NCI-H1417 treated with DMSO at 0.1 percent for 48 hours (cell line): ENCODE data around the gene FBLN7.

ENCODE experiments used
- DNase-seq: peaks from one replicate; lab custom pipeline; 2025; lab: John Stamatoyannopoulos, UW

The FBLN7 gene

DNA sequence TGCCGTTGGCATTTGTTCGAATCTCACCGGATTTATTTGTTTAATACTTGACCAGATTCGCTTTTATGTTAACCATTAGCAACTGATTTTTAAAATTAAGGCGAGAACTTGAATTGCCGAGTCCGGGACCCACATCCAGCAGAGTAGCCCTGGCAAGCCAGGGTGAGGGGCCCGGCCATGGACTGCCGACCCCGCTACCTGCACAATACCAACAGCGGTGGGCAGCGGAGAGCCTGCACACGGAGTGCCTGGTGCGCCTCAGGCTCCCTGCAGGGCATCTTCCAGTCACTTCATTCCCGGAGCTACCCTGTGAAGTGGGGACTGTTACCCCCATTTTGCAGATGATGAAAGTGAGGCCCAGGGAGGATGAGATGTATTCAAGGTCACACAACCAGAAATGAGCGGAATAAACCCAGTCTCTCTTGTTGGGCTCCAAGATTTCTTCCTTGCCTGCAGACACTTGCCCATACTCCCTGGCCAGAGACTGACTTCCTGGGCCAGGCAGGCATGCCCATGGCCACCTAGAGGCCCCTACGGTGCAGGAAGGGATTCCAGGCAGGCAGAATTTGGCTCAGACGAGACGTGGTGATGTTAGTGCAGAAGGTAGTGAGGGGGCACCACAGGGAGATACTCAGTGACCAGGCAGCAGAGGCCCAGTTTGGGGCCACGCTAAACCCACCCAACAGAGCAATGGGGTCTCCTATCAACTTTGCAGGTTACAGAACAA, 2.9 kb downstream of the FBLN7 start:
- DNase-seq, result no peak

GRCh38 chr2:112141626-112142007, 3.4 kb downstream of the FBLN7 start:
- DNase-seq, result peak; percentile 19

DNA sequence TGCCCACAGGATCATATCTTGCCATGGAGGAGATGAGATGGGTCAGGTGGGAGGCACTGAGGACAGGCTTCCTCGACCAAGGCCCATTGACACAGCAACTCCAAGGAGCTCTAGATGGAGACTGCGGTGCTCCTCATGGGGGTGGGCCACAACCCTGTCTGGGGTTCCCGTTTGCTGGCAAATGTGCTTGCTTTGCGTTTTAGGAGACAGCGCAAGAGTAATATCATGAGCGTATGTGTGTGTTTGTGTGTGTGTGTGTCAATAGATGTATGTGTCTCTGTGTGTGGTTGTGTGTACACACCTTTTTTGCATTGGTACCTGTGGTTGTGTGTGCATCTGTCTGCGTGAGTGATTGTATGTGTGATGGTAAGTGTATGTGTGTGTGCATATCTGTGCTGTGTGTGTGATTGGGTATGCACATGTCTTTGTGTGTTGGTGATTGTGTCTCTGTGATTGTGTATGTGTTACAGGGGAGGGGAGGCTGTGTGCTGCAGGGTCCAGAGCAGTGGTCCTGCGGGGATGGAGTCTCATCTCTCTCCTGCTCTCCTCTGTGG, 4.4 kb downstream of the FBLN7 start:
- DNase-seq, result no peak

GRCh38 chr2:112143150-112143549, 5.0 kb downstream of the FBLN7 start:
- no peak for DNase-seq

DNA sequence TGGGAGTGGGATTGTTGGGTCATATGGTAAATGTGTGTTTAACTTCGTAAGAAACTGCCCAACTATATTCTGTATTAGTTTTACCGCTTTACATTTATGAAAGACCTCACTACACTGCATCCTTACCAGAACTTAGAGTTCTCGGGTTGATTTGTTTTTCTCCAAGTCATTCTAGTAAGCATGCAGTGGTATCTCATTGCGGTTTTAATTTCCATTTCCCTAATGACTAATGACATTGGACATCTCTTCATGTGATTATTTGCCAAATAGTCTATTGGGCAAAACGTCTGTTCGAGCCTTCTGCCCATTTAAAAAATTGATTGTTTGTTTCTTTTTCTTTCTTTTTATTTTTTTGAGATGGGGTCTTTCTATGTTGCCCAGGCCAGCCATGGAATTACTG, 6.8 kb downstream of the FBLN7 start:
- no peak for DNase-seq

DNA sequence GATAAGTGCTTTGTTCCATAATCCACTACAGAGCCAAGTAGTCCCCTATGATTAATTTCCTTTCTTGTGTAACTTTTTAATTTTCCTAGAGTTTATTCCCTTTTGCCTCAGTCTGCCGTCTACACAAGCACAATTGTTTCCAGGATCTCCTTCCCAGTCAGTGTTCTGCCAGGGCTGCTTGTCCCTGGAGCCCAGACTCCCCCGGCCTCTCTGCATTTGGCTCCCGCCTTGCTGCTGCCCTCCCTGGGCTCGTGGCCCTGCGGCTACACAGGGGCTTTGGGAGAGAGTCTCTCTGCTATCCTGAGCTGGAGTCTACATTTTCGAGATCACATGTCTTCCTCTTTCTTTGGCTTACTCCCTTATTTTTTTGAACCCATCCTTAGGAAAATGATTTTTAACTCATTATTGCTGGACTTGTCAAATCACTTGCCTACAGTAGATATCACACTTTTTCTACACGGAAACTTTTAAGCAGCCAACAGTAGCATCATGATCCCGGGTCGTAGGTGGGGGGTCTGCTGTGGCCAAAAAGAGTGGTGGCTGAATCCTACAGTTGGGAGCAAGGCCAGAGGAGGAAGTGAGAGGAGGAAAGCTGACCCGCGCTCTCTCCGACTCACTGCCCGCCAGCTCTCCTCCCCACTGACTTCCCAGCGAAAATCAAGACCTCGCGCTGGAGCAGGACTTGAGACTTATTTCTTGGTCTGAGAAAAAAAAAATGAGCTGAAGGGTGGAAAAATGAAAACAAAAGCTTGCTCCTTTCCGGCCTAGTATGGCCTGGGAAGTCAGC, 9.4 kb downstream of the FBLN7 start:
- DNase-seq, result no peak

GRCh38 chr2:112148477-112148876, 10.3 kb downstream of the FBLN7 start:
- DNase-seq, result no peak

- no peak for DNase-seq
These were observed 11.0 kb downstream of the FBLN7 start for GRCh38 chr2:112149194-112149593.

DNA sequence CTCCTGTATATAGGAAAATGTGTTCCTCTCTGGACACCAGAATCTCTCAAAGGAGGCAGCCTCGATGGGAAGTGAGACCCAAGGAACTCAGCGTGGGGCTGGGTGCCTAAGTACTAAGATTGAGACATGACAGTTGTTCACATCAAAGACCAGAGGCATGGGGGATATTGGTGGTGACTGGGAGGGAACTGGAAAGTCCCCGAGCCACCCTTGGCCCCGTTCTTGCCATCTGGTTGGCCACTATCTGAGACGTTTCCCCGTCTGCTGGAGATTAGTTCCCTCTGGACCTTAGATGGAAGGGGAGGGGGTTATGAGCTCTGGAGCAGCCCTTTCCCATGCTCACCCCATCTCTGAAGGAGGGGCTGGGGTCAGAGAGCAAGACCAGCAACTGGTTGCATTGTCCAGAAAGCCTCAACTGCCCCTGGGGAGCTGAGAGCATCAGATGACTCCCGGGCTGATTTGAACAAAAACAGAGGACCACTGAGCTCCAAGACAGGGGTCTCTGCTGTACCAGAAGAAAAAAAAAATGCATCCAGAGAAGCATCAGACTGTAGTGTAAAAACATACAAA, 11.8 kb downstream of the FBLN7 start:
- no peak for DNase-seq

DNA sequence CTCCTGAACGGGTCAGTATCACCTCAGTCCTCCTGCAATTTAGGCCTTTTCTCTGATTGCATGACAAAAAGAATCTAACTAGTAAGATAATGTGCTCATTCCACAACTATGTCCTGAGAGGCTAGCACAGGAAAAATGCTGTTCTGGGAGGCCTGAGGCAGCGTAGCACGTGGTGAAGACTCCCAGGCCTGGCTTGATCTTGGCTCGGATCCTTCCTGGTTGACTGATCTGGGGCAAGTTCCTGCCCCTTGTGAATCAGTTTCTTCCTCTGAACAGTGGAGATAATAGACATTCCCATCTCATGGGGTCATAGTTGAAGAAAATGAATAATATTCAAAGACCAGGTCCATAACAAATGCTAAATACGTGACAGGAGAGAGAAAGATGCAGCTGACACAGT, 12.3 kb downstream of the FBLN7 start:
- DNase-seq, result no peak

- DNase-seq, result no peak
These were observed 12.7 kb downstream of the FBLN7 start for GRCh38 chr2:112150851-112151250.

- no peak for DNase-seq
These were observed 13.1 kb downstream of the FBLN7 start for GRCh38 chr2:112151271-112151670.

GRCh38 chr2:112151701-112152440, 13.7 kb downstream of the FBLN7 start:
- DNase-seq, result no peak

DNA sequence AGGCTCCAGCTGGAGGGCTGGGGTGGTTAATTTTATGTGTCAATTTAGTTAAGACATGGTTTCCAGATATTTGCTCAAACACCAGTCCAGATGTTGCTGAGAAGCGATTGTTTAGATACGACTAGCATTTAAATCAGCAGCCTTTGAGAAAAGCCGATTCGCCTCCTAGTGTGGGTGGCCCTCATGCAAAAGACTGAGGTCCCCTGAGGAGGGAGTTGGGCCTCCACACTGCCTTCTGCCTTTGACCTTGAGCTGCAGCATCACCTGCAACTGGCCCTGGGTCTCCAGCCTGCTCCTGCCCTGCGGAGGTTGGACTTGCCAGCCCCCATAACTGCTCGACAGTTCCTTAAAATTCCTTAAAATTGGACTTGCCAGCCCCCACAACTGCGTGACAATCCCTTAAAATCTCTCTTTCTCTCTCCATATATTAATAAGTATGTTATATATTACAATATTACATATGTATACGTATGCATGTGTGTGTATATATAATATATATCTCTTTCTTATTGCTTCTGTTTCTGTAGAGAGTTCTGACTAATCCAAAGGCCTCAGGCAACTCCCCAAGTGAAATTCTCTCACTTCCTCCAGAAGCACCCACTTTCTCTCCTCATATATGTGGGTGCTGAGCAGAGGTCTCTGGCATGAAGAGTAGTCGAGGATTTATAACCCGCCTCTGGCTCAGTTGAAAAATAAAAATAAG, 14.4 kb downstream of the FBLN7 start:
- no peak for DNase-seq

- no peak for DNase-seq
These were observed 14.9 kb downstream of the FBLN7 start for GRCh38 chr2:112153179-112153490.

DNA sequence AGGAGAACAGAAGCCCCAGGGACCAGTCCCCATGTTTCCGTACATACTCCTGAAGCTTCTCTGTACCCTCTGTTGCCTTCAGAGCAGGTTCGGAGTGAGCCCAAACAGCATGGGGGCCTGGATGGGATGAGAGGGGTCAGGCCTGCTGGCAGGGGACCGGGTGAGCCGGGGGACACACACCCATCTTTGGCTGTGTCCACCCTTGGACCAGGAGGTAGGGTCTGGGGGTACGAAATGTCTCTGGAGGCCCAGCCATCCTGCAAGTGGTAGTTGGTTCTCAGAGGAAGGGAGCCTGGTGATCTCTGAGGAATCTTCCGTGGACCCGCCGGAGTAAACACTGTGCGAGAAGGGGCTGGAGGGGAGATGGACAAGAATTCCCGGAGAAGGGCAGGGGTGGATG, 15.3 kb downstream of the FBLN7 start:
- no peak for DNase-seq

DNA sequence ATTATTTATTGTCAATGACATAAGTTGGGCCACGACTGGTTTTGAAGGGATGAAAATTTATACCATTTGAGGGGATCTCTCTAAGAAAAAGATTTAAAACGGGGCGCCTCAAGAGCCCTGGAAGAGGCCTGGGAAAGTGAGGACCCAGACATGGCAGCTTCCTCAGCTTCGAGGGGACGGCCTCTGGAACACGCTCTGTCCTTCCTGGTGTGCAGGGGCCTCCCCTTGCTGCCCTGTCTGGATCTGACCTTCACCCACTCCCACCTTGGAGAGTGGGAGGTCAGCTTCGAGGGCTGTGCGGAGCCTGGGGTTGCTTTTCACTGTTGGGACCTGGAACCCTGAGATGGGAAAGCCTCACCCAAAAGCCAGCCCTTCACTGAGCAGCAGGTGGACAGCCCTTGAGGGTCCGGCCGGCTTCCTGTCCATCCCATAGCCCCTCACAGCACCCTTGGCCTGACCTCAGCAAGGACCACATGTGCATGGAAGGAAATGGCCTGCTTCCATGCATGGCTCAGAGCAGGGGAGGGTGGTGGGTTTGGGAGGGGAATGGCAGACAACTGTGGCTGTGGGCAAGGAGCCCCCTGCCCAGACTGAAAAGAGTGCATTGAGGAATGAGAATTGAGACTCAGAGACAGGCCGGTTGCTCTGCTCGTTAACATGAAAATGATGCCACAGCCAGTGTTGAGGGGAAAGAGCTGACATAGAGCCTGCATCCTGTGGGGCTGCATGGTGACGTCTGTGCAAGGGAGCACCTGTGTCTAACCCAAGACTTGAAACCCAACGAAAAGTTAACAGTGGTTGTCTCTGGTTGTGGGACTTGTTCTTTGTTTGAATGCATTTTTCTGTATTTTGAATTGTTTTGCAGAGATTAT, 16.3 kb downstream of the FBLN7 start:
- DNase-seq, result no peak

DNA sequence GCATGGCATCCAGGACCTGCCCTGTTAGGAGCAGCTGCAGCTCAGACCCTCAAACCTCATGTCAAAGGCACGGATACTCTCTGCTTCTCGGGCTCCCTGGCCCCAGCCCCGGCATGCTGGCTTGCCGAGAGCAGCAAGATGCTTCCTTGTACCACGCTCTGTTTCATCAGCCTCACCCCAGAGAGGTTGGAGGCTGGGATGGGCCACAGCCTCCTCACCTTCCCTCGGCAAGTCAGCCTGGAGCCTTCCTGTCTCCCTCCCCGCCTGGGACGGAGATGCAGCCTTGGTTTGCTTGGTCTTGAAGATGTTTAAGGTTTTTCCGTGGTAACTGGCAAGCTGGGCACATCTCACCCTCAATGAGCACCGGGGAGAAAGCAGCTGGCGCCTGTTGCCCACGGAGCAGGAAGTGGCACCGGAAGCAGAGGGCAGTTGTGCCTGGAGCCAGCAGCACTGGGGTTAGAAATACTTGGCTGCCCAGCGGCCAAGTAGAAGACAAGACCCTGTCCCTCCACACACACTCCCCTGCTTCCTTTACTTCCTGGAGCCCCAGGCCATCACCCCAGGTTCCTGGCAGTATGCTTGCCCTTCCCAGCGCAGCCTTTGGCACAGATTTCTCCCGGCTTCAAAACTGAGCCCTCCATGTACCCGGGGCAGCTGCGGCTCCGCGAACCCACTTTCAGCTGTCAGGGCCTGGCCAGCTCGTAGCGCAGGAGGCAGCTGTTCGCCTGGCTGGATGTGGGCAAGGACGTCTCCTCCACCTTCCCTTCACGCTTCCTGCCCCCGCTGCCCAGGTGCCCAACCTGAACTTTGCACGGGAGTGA, 17.4 kb downstream of the FBLN7 start:
- no peak for DNase-seq

DNA sequence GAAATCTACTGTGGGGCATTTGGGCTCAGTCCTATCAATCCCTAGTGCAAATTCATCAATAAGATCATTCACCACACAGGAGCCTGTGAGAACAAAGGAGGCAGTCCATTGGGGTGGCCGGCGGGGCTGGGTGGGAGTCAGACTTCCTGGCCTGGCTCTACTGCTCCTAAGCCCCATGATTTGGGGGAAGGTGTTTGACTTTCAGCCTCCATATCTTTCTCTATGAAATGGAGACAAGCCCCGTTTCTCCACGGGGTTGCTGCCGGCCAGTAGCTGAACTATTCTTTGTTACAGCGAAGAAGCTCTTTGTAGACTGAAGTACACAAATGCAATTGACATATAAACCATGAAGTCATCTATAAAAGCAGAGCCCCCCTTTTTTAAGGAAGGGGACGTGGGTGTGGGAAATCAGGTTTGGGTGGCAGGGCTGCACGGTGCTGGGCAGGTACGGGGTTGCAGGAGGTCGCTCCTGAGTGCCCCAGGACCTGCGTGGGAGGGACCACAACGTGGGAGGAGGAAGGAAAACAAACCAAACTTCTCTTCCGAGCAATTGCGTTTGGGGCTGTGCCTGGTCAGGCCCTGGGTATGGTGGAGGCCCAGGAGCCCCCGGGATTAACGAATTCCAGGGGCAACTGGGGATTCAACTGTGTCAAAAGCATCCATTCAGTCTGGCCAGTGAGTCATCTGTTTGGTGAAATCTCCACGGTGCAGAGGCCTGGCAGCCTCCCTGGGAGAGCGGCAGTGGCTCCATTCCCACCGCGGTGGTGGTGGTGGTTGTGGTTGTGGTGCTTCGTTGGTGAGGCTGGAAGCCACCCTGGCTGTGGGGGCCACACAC, 18.2 kb downstream of the FBLN7 start:
- DNase-seq, result no peak
